ENCODE results near the gene SH3BGRL. TPM values are rescaled to one million over a fixed set of nuclear protein-coding genes. Genes with fewer than 3 reads are reported as not detected.

Gene SH3BGRL
- 35.7 and 35.9 TPM in 2 replicates for total RNA-seq

DNA sequence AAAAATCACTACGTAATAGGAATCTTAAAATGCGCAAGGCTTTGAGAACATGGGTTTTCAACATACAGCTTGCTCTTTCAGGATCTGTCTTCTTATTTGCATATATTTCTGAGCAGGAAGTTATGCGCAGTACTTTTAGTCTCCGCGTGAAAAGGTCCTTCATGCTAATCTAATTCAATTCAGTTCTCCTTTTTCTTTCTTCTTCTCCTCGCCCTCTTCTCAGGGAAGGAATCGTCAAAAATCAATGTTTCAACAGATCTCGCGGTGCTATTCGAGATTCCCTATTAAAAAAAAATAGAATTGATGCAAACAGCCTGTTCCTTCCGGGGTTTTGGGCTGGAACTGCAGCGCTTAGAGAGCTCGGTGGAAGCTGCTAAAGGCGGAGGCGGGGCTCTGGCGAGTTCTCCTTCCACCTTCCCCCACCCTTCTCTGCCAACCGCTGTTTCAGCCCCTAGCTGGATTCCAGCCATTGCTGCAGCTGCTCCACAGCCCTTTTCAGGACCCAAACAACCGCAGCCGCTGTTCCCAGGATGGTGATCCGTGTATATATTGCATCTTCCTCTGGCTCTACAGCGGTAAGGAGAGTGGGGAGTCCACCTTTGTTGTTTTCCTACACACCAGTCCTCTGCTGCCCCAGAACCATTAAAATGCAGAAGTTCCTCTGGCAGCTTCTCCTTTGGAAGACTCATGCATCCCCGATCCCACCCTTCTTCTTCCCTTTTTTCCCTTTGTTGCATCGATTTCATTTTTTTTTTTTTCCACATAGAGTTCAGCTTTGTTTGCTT lies at the start of gene SH3BGRL, which contains the start of gene HMGN5:
TSS of gene SH3BGRL (plus strand) at position 432 of the 785 bp plus-strand sequence. CDS start at position 531, 99 bp downstream.
TSS of gene HMGN5 (minus strand) at position 243 of the 785 bp plus-strand sequence. CDS start 80,364 bp downstream, outside the sequence.
- Mint-ChIP-seq H3K4me3 (peak within 1 kb of the TSS; percentile 91), H3K36me3 (ENCODE audit: low read depth) (peaks cover 8% of the 10 kb centered on the region), H3K9me3 (no peaks in the 10 kb centered on the region), H3K27ac (peak within 1 kb of the TSS; percentile 95), H3K4me1 (peaks cover 29% of the 10 kb centered on the region), H3K27me3 (no peaks in the 10 kb centered on the region)
- peak; percentile 89 for DNase-seq
- intact Hi-C loops (cut with micrococcal nuclease), result loop anchor here (1.0 to 10.0 kb wide), 4 partner anchors 63 to 1835 kb away; partner anchors contain the start of genes BRWD3 and ITM2A

- no peak for DNase-seq
- H3K4me3 Mint-ChIP-seq, result no peak overlapping the region
- H3K9me3 Mint-ChIP-seq, result no peaks in the 10 kb centered on the region
- H3K27me3 Mint-ChIP-seq, result no peaks in the 10 kb centered on the region
- intact Hi-C loops (cut with micrococcal nuclease), result no loop called here
- H3K4me1 Mint-ChIP-seq, result no peaks in the 10 kb centered on the region
- H3K27ac Mint-ChIP-seq, result no peak overlapping the region
- no peaks in the 10 kb centered on the region for H3K36me3 Mint-ChIP-seq (ENCODE audit: low read depth)
Measured at GRCh38 chrX:81168391-81168790, 33.5 kb upstream of the SH3BGRL start.

- intact Hi-C loops (cut with micrococcal nuclease), result loop anchor here (1.0 kb wide), 1 partner anchor 203 kb away; no protein-coding TSS in a partner anchor
Measured at GRCh38 chrX:81174286-81174685, 27.6 kb upstream of the SH3BGRL start.

GRCh38 chrX:81195259-81195658 lies 6.6 kb upstream of the SH3BGRL start:
- H3K4me3 Mint-ChIP-seq, result no peak overlapping the region
- intact Hi-C loops (cut with micrococcal nuclease), result no loop called here
- H3K4me1 Mint-ChIP-seq, result peaks cover 2% of the 10 kb centered on the region
- no peaks in the 10 kb centered on the region for H3K27me3 Mint-ChIP-seq
- H3K27ac Mint-ChIP-seq, result no peak overlapping the region
- no peaks in the 10 kb centered on the region for H3K36me3 Mint-ChIP-seq (ENCODE audit: low read depth)
- no peak for DNase-seq
- no peaks in the 10 kb centered on the region for H3K9me3 Mint-ChIP-seq

More at GRCh38 chrX:81174286-81174685, 27.6 kb upstream of the SH3BGRL start:
- DNase-seq, result no peak
- Mint-ChIP-seq H3K27ac (no peak overlapping the region), H3K4me1 (no peaks in the 10 kb centered on the region), H3K27me3 (no peaks in the 10 kb centered on the region), H3K4me3 (no peak overlapping the region), H3K36me3 (ENCODE audit: low read depth) (no peaks in the 10 kb centered on the region), H3K9me3 (no peaks in the 10 kb centered on the region)

- H3K4me3 Mint-ChIP-seq, result no peak overlapping the region
- H3K4me1 Mint-ChIP-seq, result peaks cover 2% of the 10 kb centered on the region
- no peak overlapping the region for H3K27ac Mint-ChIP-seq
- no peaks in the 10 kb centered on the region for H3K9me3 Mint-ChIP-seq
- intact Hi-C loops (cut with micrococcal nuclease), result no loop called here
- DNase-seq, result peak; percentile 86
- H3K27me3 Mint-ChIP-seq, result no peaks in the 10 kb centered on the region
- H3K36me3 Mint-ChIP-seq (ENCODE audit: low read depth), result no peaks in the 10 kb centered on the region
Measured at GRCh38 chrX:81195712-81196111, 6.2 kb upstream of the SH3BGRL start.

DNA sequence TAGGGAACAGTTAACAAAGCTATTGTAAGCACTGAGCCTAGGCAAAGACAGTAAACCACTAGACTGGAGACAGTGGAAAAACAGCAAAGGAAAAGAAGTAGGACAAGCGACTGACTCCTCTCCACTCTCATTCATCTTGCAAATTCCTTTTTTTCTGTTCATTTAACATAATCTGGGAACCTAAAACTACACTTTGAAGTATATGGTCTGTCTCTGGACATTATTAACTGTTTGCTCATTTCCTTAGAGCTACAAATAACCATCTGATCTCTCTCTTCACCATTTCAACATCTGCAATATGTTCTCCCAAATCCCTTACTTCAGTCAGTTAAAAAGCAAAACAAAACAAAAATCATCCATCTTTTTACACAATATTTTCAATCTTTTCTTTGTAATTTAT lies 831 bp upstream of the SH3BGRL start:
- H3K9me3 Mint-ChIP-seq, result no peaks in the 10 kb centered on the region
- H3K4me1 Mint-ChIP-seq, result peaks cover 23% of the 10 kb centered on the region
- intact Hi-C loops (cut with micrococcal nuclease), result loop anchor here (1.0 to 10.0 kb wide), 3 partner anchors 64 to 1834 kb away; partner anchors contain the start of gene ITM2A
- no peak for DNase-seq
- H3K36me3 Mint-ChIP-seq (ENCODE audit: low read depth), result peaks cover 8% of the 10 kb centered on the region
- H3K27ac Mint-ChIP-seq, result peak overlapping the region; percentile 95
- H3K4me3 Mint-ChIP-seq, result peak overlapping the region; percentile 91
- no peaks in the 10 kb centered on the region for H3K27me3 Mint-ChIP-seq

- peaks cover 8% of the 10 kb centered on the region for H3K36me3 Mint-ChIP-seq (ENCODE audit: low read depth)
- no peaks in the 10 kb centered on the region for H3K27me3 Mint-ChIP-seq
- H3K4me1 Mint-ChIP-seq, result peaks cover 29% of the 10 kb centered on the region
- H3K9me3 Mint-ChIP-seq, result no peaks in the 10 kb centered on the region
- DNase-seq, result peak; percentile 57
- H3K27ac Mint-ChIP-seq, result peak overlapping the region; percentile 95
- H3K4me3 Mint-ChIP-seq, result peak overlapping the region; percentile 91
- intact Hi-C loops (cut with micrococcal nuclease), result loop anchor here (2.0 to 10.0 kb wide), 3 partner anchors 62 to 1835 kb away; partner anchors contain the start of genes BRWD3 and ITM2A
Measured at GRCh38 chrX:81202456-81202819, 536 bp downstream of the SH3BGRL start.

DNA sequence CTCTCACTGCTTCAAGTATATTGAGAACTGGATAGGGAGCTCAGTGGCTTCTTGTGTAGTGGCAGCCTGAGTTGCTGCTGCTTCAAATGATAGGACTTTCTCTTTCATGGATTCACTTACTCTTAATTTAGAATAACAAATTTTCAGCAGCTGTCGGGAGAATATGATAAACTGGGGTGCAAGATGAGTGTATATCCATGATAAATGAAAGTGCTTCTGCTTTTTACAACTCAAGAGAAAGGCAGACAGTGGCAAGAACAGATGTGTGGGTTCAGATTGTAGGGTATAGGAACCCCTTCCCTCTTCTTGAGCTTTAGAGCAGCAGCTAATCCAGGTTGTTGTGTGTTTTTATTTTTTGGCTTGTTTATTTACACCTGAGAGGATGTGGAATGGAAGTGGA lies 1.0 kb downstream of the SH3BGRL start:
- intact Hi-C loops (cut with micrococcal nuclease), result loop anchor here (2.0 to 10.0 kb wide), 3 partner anchors 62 to 1836 kb away; partner anchors contain the start of genes BRWD3 and ITM2A
- Mint-ChIP-seq H3K4me3 (peak overlapping the region; percentile 91), H3K9me3 (no peaks in the 10 kb centered on the region), H3K4me1 (peaks cover 29% of the 10 kb centered on the region), H3K27ac (peak overlapping the region; percentile 95), H3K27me3 (no peaks in the 10 kb centered on the region), H3K36me3 (ENCODE audit: low read depth) (peaks cover 11% of the 10 kb centered on the region)
- no peak for DNase-seq

DNA sequence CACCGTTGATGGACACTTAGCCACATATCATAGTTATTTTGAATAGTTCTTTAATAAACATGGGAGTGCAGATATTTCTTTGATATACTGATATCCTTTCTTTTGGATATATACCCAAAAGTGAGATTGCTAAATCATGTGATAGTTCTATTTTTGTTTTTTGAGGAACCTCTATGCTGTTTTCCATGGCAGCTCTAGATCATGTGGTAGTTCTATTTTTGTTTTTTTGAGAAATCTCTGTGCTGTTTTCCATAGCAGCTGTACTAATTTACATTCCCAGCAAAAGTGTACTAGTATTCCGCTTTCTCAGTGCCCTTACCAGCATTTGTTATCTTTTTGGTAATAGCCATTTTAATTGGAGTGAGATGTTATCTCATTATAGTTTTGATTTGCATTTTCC lies 3.6 kb downstream of the SH3BGRL start:
- peaks cover 29% of the 10 kb centered on the region for H3K4me1 Mint-ChIP-seq
- DNase-seq, result no peak
- H3K27me3 Mint-ChIP-seq, result no peaks in the 10 kb centered on the region
- no peak overlapping the region for H3K4me3 Mint-ChIP-seq
- no peak overlapping the region for H3K27ac Mint-ChIP-seq
- peaks cover 13% of the 10 kb centered on the region for H3K36me3 Mint-ChIP-seq (ENCODE audit: low read depth)
- intact Hi-C loops (cut with micrococcal nuclease), result loop anchor here (10.0 kb wide), 1 partner anchor 59 kb away; no protein-coding TSS in a partner anchor
- no peaks in the 10 kb centered on the region for H3K9me3 Mint-ChIP-seq

GRCh38 chrX:81206476-81206875 lies 4.6 kb downstream of the SH3BGRL start:
- Mint-ChIP-seq H3K4me3 (no peak overlapping the region), H3K27ac (no peak overlapping the region), H3K9me3 (no peaks in the 10 kb centered on the region), H3K27me3 (no peaks in the 10 kb centered on the region), H3K4me1 (peaks cover 23% of the 10 kb centered on the region), H3K36me3 (ENCODE audit: low read depth) (peaks cover 17% of the 10 kb centered on the region)
- DNase-seq, result no peak
- intact Hi-C loops (cut with micrococcal nuclease), result loop anchor here (10.0 kb wide), 1 partner anchor 58 kb away; no protein-coding TSS in a partner anchor

DNA sequence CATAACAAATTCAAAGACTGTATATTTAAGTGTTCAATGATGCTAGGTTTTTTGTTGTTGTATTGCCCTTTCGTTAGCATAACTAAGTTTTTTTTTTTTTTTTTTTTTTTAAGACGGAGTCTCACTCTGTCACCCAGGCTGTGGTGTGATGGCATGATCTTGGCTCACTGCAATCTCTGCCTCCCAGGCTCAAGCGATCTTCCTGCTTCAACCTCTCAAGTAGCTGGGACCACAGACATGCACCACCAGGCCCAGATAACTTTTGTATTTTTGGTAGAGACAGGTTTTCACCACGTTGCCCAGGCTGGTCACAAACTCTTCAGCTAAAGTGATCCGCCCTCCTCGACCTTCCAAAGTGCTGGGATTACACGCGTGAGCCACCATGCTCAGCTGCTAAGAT lies 7.0 kb downstream of the SH3BGRL start:
- DNase-seq, result no peak
- H3K27ac Mint-ChIP-seq, result no peak overlapping the region
- H3K36me3 Mint-ChIP-seq (ENCODE audit: low read depth), result peaks cover 20% of the 10 kb centered on the region
- H3K4me1 Mint-ChIP-seq, result peaks cover 18% of the 10 kb centered on the region
- no peaks in the 10 kb centered on the region for H3K9me3 Mint-ChIP-seq
- intact Hi-C loops (cut with micrococcal nuclease), result loop anchor here (10.0 kb wide), 1 partner anchor 56 kb away; no protein-coding TSS in a partner anchor
- H3K27me3 Mint-ChIP-seq, result no peaks in the 10 kb centered on the region
- no peak overlapping the region for H3K4me3 Mint-ChIP-seq

GRCh38 chrX:81215685-81216084 lies 13.8 kb downstream of the SH3BGRL start:
- Mint-ChIP-seq H3K27me3 (no peaks in the 10 kb centered on the region), H3K9me3 (no peaks in the 10 kb centered on the region), H3K36me3 (ENCODE audit: low read depth) (peaks cover 15% of the 10 kb centered on the region), H3K27ac (no peak overlapping the region), H3K4me3 (no peak overlapping the region), H3K4me1 (peaks cover 2% of the 10 kb centered on the region)
- intact Hi-C loops (cut with micrococcal nuclease), result no loop called here
- DNase-seq, result no peak

GRCh38 chrX:81229229-81229628 lies 27.3 kb downstream of the SH3BGRL start:
- Mint-ChIP-seq H3K36me3 (ENCODE audit: low read depth) (peaks cover 7% of the 10 kb centered on the region), H3K4me1 (no peaks in the 10 kb centered on the region), H3K27ac (no peak overlapping the region), H3K4me3 (no peak overlapping the region), H3K9me3 (no peaks in the 10 kb centered on the region), H3K27me3 (no peaks in the 10 kb centered on the region)
- no peak for DNase-seq
- intact Hi-C loops (cut with micrococcal nuclease), result no loop called here

DNA sequence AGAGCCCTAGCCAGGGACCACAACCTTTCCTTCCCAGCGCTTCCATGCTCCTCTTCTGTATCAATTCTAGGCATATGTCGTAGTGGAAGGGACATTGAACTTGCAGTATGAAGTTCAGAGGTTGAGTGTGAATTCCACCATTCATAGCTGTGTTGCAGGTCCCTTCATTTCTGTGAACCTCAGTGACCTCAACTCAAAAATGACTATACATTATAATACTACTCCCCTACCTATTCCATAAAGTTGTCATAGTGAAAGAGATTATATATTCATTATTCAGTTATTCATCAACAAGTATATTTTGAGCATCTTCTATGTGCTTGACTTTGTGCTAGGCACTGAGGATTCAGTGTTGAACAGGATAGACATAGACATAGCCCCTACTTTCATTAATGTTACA lies 28.0 kb downstream of the SH3BGRL start:
- intact Hi-C loops (cut with micrococcal nuclease), result no loop called here
- peaks cover 9% of the 10 kb centered on the region for H3K36me3 Mint-ChIP-seq (ENCODE audit: low read depth)
- no peak overlapping the region for H3K27ac Mint-ChIP-seq
- no peak overlapping the region for H3K4me3 Mint-ChIP-seq
- peaks cover 3% of the 10 kb centered on the region for H3K9me3 Mint-ChIP-seq
- H3K4me1 Mint-ChIP-seq, result no peaks in the 10 kb centered on the region
- H3K27me3 Mint-ChIP-seq, result no peaks in the 10 kb centered on the region
- DNase-seq, result no peak

Data from activated CD4-positive, alpha-beta T cell treated with anti-CD3 and anti-CD28 coated beads, Interleukin-2, amount 10 ng/mL, durations not matched to agents 24 days and 14 days (primary cell).